Lower lobe of right lung (tissue), 2 donors: ENCODE measurements around the gene ZNF451. TPM values are rescaled to one million over a fixed set of nuclear protein-coding genes. Genes with fewer than 3 reads are reported as not detected.

Experiments used
- ATAC-seq, 2 donors: fragments of 200-7000 bp; cut with Tn5 transposase; one replicate each; pipeline ENCODE4 v1.9.1; 2020 to 2022; ENCODE audit warnings: mild to moderate bottlenecking in 2 of 2, moderate library complexity in 2 of 2
- DNase-seq: peaks from one replicate; pipeline ENCODE4 v3.0.0-alpha.2; 2020
- H3K27ac ChIP-seq: fragments of 200-600 bp; one replicate; pipeline ENCODE4 v1.8.0; 2022
- H3K27me3 ChIP-seq: fragments of 200-600 bp; one replicate; pipeline ENCODE4 v1.8.0; 2022; ENCODE audit warnings: low read depth
- H3K36me3 ChIP-seq: fragments of 200-600 bp; one replicate; pipeline ENCODE4 v1.8.0; 2022; ENCODE audit warnings: mild to moderate bottlenecking
- H3K4me1 ChIP-seq: fragments of 200-600 bp; one replicate; pipeline ENCODE4 v1.8.0; 2022
- H3K4me3 ChIP-seq: fragments of 200-600 bp; one replicate; pipeline ENCODE4 v1.8.0; 2022; ENCODE audit warnings: mild to moderate bottlenecking
- H3K9me3 ChIP-seq: fragments of 200-600 bp; one replicate; pipeline ENCODE4 v1.8.0; 2022
- intact Hi-C: fragments of 100-400 bp; cut with DNase I; formaldehyde crosslinking; loops from one replicate; pipeline ENCODE4 v1.11.0; 2022
- total RNA-seq: library from RNA; stranded (reverse); fragmentation: NEBNext Ultra II Directional; extraction: Animal tissue kit (Norgen Biotek cat#: 25700); gene quantifications from one replicate; pipeline ENCODE4 v1.2.1, GENCODE V29; 2021
- TF ChIP-seq, protein P1 (sequence below): fragments of 200-600 bp; IDR thresholded peaks from one replicate; pipeline ENCODE4 v1.8.0; 2022; ENCODE audit warnings: antibody characterized with exemption, mild to moderate bottlenecking
- donor health status: DM: no; HTN: yes; CAD: no; lungs with severe emphysema.

The ZNF451 gene
- total RNA-seq, 1 donor from 2014 or later = 56.9 TPM

DNA sequence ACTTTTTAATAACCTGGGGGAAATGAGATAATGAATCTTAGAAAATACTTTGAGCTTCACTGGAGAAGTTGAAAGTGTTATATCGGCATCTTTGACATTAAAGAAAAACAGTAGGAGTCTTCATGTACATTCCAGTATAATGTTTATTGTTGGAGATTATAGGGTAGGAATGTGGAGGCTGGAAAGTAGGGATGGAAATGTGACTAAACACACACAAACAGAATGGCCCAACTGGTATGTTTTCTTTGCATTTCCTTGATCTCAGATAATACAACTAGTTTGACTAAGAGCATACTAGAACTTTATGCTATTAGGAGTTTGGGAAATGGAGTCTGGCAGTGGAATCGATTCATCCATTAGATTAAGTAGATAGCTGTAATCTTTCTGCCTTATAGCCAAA lies 72.0 kb downstream of the ZNF451 start:
- intact Hi-C loops = no loop called here
- no peak for DNase-seq
- TF ChIP-seq, protein P1, sequence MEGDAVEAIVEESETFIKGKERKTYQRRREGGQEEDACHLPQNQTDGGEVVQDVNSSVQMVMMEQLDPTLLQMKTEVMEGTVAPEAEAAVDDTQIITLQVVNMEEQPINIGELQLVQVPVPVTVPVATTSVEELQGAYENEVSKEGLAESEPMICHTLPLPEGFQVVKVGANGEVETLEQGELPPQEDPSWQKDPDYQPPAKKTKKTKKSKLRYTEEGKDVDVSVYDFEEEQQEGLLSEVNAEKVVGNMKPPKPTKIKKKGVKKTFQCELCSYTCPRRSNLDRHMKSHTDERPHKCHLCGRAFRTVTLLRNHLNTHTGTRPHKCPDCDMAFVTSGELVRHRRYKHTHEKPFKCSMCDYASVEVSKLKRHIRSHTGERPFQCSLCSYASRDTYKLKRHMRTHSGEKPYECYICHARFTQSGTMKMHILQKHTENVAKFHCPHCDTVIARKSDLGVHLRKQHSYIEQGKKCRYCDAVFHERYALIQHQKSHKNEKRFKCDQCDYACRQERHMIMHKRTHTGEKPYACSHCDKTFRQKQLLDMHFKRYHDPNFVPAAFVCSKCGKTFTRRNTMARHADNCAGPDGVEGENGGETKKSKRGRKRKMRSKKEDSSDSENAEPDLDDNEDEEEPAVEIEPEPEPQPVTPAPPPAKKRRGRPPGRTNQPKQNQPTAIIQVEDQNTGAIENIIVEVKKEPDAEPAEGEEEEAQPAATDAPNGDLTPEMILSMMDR = no peak
- H3K9me3 ChIP-seq = peaks cover 6% of the 10 kb centered on the region
- ATAC-seq = no peak
- no peaks in the 10 kb centered on the region for H3K4me1 ChIP-seq
- no peaks in the 10 kb centered on the region for H3K27me3 ChIP-seq
- no peak overlapping the region for H3K4me3 ChIP-seq
- H3K27ac ChIP-seq = no peak overlapping the region
- peaks cover 21% of the 10 kb centered on the region for H3K36me3 ChIP-seq

DNA sequence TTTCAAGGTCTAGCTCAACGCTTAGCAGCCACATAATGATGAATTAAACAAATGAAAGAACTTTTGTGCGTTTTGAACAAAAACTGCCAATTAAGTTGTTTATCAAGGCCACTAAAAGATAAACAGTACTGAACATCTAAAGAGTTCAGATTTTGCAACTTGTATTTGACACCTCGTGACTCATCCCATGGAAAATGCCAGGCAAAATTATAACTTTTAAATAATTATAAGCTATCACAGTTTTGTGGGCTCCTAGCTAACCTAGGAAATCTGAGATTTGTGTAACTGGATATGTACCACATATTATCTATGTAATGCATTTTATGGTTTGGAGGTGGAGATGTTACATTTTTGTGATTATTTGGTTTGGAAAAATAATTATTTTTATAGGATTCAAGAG lies 72.5 kb downstream of the ZNF451 start:
- no peaks in the 10 kb centered on the region for H3K27me3 ChIP-seq
- ATAC-seq (no peak), DNase-seq (no peak)
- peaks cover 6% of the 10 kb centered on the region for H3K9me3 ChIP-seq
- intact Hi-C loops = no loop called here
- TF ChIP-seq, protein P1 = no peak
- no peaks in the 10 kb centered on the region for H3K4me1 ChIP-seq
- no peak overlapping the region for H3K4me3 ChIP-seq
- H3K27ac ChIP-seq = no peak overlapping the region
- H3K36me3 ChIP-seq = peaks cover 26% of the 10 kb centered on the region

DNA sequence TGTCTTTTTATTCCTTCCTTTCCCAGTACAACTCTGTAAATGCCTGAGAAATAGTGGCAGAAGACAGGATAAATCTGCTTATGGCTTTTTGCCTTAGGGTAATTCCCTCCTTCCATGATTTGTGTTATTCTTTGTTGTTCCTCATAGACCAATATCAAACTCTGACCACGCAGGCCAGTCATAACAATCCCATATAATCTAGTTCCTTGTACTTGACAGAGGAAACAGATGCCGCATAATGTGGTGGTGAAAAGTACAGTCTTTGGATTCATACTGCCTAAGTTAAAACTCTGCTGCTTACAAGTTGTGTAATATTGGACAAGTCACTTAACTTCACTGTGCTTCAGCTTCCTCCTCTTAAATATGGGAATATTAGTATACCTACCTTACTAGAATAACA lies 74.0 kb downstream of the ZNF451 start:
- no peak for DNase-seq
- Histone ChIP-seq H3K9me3 (peaks cover 6% of the 10 kb centered on the region), H3K27me3 (no peaks in the 10 kb centered on the region), H3K36me3 (peaks cover 28% of the 10 kb centered on the region), H3K27ac (no peak overlapping the region), H3K4me3 (no peak overlapping the region), H3K4me1 (no peaks in the 10 kb centered on the region)
- intact Hi-C loops = no loop called here
- TF ChIP-seq, protein P1 = no peak
- ATAC-seq = no peak

DNA sequence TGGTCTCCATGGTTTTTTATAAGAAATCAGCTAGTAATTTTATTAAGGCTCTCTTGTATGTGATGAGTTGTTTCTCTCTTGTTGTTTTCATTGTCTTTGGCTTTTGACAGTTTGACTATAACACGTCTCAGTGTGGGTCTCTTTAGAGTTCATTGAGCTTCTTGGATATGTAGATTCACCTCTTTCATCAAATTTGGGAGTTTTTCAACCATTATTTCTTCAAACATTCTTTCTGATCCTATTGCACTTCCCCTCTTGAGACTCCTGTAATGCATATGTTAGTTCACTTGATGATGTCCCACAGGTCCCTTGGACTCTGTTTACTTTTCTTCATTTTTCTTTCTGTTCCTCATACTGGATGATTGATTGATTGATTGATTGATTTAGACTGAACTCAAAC lies 75.1 kb downstream of the ZNF451 start:
- intact Hi-C loops = no loop called here
- Histone ChIP-seq H3K4me1 (no peaks in the 10 kb centered on the region), H3K9me3 (peaks cover 6% of the 10 kb centered on the region), H3K27me3 (no peaks in the 10 kb centered on the region), H3K27ac (no peak overlapping the region), H3K36me3 (peaks cover 28% of the 10 kb centered on the region), H3K4me3 (no peak overlapping the region)
- TF ChIP-seq, protein P1 = no peak
- no peak for DNase-seq
- no peak for ATAC-seq

DNA sequence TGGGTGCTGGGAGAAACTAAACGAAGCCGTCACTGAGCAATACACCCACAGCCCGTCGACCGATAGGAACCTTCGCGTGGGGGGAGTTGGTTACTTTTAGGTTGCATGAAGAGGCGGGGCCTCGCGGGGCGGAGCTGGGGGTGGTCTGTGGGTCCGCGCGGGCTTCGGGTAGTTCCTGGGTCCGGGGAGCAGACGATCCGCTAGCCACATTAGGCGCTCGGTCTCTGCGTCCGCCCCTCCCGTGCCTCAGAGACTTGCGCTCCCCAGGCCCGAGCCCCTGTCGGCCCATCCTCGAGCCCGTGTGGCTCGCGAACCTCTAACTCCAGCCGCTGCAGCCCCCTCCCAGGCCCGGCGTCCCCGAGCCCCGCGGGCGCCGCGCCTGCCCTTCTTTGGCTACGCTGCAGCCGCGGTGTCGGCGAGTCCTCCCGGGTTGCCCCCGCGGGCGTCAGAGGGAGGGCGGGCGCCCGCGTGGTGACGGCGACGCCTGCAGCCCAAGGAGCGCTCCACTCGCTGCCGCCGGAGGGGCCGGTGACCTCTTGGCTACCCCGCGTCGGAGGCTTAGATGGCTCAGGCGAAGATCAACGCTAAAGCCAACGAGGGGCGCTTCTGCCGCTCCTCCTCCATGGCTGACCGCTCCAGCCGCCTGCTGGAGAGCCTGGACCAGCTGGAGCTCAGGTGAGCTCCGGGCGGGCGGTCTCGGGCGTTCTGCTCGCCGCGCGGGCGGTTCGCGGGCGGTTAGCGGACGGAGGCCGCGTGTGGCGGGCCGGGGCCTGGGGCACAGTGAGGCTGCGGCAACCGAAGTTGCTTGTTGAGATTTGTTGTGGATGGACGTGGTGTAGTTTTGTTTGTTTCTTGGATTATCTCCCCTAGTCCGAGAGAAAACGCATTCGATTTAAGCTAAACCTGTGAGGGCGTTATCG lies 82.4 kb downstream of the ZNF451 start, which contains the start of gene BAG2:
BAG2 (plus strand) TSS at position 191 of the 920 bp plus-strand sequence; CDS start at position 563, 372 bp downstream.
- ATAC-seq (peak; percentile 97 to 98), DNase-seq (peak; percentile 89)
- peak within 1 kb of the TSS; percentile 76 for H3K27ac ChIP-seq
- peak within 1 kb of the TSS; percentile 61 for H3K4me3 ChIP-seq
- peaks cover 17% of the 10 kb centered on the region for H3K4me1 ChIP-seq
- no peaks in the 10 kb centered on the region for H3K27me3 ChIP-seq
- no peaks in the 10 kb centered on the region for H3K9me3 ChIP-seq
- H3K36me3 ChIP-seq = peaks cover 3% of the 10 kb centered on the region
- intact Hi-C loops = no loop called here
- TF ChIP-seq, protein P1 = peak; percentile 17
